Measurements from ENCODE around the gene DPYSL4. TPM values are rescaled to one million over a fixed set of nuclear protein-coding genes. Genes with fewer than 3 reads are reported as not detected.

DPYSL4 gene
- total RNA-seq, 1 donor from 2014 or later: 43.6 TPM

GRCh38 chr10:132236881-132237280 is 50.1 kb downstream of the DPYSL4 start:
- DNase-seq (ENCODE audit: low spot score in 2 of 2) (no peak), FAIRE-seq (no peak)

- FAIRE-seq (no peak), DNase-seq (ENCODE audit: low spot score in 2 of 2) (no peak)
Measured at GRCh38 chr10:132237396-132237795, 50.6 kb downstream of the DPYSL4 start.

GRCh38 chr10:132237871-132238270 is 51.1 kb downstream of the DPYSL4 start:
- no peak for FAIRE-seq
- no peak for DNase-seq (ENCODE audit: low spot score in 2 of 2)

DNA sequence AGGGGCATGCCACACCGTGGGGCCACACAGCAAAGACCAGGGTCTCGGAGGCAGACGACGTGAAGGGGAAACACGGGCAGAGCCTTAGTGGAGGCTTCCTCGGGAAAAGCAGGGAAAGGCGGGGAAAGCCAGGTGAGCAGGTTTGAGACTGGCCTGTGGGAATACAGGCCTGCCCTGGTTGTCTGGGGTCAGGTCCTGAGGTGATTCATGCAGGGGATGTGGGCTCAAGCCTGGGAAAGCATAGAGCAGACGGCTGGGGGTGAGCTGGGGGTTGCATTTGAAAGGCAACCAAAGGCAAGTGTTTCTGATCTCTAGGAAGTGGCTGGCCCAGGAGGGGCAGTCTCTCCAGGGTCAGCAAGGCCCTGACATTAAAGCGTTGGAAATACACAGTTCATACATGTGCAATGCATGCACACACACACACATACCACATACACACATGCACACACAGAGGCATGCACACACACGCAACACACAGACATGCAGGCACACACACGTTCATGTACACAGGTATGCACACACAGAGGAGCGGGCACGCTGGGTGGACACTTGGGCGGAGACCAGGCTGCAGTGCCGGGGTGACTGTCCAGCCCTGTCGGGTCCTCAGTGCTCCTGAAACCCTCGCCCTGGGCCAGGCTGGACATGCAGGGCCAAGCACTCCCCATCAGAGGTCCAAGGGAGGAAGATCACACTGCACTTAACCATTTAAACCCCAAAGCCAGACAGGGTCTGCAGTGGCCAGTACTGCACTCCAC is 51.8 kb downstream of the DPYSL4 start:
- no peak for FAIRE-seq

DNA sequence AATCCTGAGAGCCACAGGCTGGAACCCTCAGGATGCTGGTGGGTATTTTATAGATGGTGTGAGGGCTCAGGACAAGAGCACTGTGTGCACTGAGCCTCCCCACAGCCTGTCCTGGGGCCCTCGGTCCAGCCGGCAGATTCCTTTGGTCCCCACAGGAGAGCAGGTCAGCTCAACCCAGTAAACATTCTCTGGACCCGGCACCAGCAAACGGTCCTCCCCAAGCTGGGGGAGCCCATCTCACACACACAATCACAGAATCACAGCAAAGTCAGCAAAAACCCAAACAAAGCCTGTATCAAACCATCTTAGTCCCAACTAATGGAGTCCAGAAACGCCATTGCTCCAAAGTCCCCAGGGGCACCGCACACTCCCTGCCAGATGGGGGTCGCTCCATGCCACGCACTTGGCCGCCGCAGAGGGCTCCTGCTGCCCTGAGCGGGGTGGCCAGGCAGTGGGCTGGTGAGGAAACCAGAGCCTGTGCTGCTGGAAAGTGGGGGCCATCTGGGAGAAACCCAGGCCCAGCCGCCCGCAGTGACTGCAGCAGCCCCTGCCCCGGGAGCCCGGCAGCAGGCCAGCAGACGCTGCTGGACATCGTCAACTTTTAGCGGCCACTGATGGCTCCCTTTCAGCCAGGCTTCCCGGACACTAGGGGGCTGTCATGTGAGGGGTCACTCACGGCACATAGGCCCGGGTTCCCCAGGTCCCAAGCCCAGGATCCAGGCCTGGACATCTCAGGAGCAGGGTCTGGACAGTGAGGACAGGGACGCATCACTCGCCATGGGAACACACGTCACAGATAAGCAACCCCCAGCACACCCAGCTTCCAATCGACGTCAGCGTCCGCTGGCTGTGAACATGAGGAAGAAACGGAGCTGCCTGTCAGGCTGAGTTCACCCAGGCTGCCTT is 52.6 kb downstream of the DPYSL4 start:
- DNase-seq (ENCODE audit: low spot score in 2 of 2) (no peak), FAIRE-seq (no peak)

More for the DNA sequence above, 51.8 kb downstream of the DPYSL4 start:
- no peak for DNase-seq (ENCODE audit: low spot score in 2 of 2)

GRCh38 chr10:132240156-132240555 is 53.4 kb downstream of the DPYSL4 start:
- FAIRE-seq (no peak), DNase-seq (ENCODE audit: low spot score in 2 of 2) (no peak)

DNA sequence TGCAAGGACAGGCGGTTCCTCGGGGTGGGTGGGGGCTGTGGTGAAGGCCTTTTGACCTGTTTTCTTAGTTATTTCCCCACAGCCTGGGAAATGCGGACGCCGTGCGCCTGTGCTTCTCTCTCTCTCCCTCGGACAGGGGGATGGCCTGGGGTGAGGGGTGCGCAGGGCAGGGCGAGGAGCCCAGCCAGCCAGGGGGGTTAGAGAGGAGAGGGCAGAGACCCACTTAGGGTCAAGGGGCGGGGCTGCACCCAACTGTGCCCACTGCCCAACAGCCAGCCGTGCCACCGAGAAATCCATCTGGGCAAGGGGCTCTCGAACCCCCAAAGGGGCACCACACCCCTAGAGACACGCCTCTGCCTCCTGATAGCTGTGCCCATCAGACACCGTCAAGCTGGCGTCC is 53.8 kb downstream of the DPYSL4 start:
- no peak for DNase-seq (ENCODE audit: low spot score in 2 of 2)
- no peak for FAIRE-seq

DNA sequence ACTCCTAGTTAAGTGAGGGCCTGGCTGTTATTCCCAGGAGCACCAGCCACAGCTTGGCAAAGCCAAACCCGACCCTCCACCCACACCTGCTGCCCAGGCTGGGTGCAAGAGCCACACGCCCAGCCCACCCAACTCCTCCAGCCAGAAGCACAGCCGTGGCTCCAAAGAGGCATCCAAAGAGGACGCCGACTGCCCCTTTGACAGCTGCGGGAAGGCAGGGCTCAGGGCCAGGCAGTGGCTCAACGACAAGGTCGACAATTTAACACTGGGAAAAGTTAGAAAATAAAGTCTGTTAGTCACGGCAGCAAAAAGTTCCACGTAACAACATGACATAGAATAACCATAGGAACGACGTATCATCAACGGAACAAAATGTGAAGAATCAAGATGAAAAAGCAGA is 54.3 kb downstream of the DPYSL4 start:
- DNase-seq (ENCODE audit: low spot score in 2 of 2) (no peak), FAIRE-seq (no peak)

DNA sequence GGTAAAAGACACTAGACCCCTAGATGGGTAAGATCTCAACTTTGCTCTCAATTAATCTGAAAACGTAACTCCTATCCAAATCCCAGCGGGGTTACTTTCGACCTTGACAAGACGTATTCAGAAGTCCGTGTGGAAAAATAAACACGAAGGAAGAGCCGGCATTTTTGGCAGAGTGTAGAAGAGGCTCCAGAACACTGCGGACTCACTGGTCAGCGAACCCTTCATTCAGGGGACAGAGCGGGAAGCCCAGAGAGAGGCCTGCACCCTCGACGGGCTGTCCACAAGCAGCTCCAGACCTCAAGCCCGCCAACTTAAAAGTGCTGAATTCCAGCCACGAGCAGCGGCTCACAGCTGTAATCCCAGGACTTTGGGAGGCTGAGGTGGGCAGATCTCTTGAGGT is 54.7 kb downstream of the DPYSL4 start:
- FAIRE-seq: no peak
- no peak for DNase-seq (ENCODE audit: low spot score in 2 of 2)

- FAIRE-seq (no peak), DNase-seq (ENCODE audit: low spot score in 2 of 2) (no peak)
Measured at GRCh38 chr10:132242103-132242840, 55.5 kb downstream of the DPYSL4 start.

GRCh38 chr10:132243141-132243540 is 56.4 kb downstream of the DPYSL4 start:
- no peak for DNase-seq (ENCODE audit: low spot score in 2 of 2)

DNA sequence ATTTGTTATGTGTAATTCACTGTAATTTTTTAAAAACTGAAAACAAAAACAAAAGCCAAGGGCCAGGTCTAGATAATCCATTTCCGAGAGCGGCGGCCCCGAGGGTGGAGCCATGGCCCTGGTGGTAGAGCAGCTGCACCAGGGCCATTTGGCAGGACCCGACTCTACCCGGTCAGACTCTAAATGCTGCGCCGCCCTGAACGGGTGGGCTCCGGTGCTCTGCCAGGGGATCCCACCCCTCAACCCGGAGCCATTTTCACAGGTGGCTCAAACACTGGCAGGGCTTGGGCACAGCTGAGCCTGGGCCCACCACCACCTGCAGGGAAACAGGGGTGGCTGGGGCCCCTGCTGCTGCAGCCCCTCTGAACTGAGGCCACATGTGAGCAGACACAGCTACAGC is 56.9 kb downstream of the DPYSL4 start:
- no peak for FAIRE-seq
- no peak for DNase-seq (ENCODE audit: low spot score in 2 of 2)

More at GRCh38 chr10:132243141-132243540, 56.4 kb downstream of the DPYSL4 start:
- no peak for FAIRE-seq

DNA sequence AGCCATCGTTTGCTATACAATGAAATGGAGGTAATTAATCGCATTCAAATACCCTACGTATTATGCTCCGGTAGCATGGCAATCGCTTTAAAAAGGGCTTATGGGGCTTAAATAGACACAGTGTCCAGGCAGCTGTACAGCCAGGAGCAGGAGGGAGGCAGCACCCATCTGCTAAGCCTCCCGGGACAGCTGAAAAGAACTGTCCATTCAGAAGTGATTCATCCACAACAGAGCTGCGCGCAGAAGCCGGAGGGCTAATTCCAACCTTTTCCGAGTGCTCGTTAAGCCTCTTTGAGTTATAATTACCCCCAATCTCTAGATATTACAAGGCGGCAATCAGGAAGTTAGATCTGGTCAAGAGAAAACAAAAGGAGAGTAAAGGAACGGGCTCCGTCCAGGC is 58.3 kb downstream of the DPYSL4 start:
- DNase-seq (ENCODE audit: low spot score in 2 of 2) (no peak), FAIRE-seq (no peak)

DNA sequence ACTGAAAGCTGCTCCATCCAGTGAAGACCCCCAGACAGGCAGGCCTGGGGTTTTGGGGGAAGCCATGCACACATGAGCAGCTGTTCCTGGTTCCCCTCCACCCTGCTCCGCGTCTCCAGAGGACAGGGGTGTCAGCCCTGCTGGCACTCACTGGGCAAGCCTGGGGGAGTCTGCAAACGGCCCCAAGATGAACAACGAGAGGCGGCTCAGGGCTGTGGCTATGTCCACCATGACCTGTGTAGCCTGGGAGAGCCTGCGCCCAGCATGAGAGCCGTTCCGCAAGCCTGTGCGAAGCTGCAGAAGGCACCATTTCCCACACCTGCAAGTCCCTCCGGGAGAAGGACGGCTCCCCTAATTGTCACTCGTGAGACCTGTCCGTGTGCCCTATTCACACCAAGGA is 59.5 kb downstream of the DPYSL4 start:
- DNase-seq (ENCODE audit: low spot score in 2 of 2) (no peak), FAIRE-seq (no peak)

DNA sequence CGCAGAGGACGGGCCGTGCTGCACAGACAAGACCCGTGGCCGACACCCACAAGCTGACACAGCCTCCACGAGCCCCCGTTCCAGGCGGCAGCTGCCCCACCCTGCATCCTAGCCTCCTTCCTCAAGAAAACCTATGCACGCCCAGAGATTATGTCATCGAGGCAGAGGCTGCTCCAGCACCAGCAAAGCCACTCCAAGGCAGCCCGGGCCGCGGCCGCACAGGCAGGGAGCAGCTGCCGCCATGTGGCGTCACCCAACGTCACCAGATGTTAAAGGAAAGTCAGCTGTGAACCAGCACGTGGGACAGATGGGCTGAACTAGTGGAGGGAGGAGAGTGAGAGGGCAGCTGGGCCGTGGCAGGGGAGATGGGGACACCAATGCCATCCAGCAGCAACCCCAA is 61.2 kb downstream of the DPYSL4 start:
- DNase-seq (ENCODE audit: low spot score in 2 of 2) (no peak), FAIRE-seq (no peak)

DNA sequence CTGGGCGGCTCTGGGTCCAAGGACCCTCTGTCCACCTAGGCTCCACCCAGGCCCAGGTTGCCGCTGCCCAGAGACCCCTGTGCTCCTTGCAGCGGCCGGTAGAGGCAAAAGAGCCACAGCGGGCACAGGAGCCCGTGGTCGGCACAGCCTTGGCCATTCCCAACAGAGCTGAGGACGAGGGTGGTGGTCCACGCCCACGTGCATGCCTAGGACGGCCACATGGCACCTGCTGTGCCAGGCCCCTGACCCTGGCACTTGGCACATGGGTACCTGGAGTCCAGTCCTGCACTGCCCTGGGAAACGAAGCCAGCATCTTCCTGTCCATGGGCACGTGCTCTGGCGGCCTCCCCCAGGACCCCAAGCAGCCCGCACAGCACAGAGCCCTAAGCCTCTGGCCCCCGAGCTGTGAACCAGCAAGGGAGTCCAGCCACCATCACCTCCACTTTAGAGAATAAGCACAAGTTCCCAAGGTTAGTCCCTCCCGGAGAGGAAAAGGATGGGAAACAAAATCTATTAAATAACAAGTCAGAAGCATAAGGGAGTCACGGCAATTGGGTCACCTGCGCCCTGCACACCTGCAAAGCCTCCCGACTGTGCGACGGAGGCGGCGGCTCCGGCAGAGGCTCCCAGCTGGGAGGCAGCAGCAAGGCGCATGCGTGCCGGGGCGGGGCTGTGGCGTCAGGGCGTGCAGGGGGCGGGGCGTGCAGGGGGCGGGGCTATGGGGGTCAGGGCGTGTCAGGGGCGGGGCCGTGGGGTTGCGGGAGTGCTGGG is 61.9 kb downstream of the DPYSL4 start:
- FAIRE-seq: no peak
- peak in 1 of 2 donors; percentile 67 for DNase-seq (ENCODE audit: low spot score in 2 of 2)

DNA sequence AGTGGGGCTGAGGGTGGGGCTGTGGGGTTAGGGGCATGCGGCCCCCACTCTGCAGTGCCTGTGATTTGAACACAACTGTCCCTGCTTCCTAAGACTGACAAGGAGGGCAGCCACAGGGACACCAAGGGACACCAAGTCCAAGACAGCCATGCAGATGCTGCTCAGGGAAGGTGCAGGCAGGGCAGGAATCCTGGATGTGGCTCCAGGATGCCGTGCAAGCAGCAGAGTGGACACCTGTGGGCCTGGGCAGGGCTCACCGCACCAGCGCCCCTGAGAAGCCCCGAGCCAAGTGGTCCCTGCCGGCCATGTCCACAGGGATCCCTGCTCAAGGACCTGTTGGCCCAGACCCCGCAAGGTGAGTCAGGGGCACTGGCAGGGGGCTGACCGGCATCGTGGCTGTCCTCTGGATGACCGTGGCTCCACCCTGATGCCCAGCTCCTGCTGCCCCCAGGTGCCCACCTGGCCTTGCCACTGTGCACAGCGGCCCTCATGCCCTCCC is 62.5 kb downstream of the DPYSL4 start:
- FAIRE-seq (no peak), DNase-seq (ENCODE audit: low spot score in 2 of 2) (no peak)

GRCh38 chr10:132249824-132250375 is 63.2 kb downstream of the DPYSL4 start:
- no peak for DNase-seq (ENCODE audit: low spot score in 2 of 2)
- FAIRE-seq: no peak
